H1 (cell line): ENCODE data around the gene RNF212. TPM values are rescaled to one million over a fixed set of nuclear protein-coding genes. Genes with fewer than 3 reads are reported as not detected.

Source experiments
- CTCF ChIA-PET: fragments of 300-600 bp; sonication (Branson Sonifier 250); formaldehyde crosslinking; loops from one replicate; lab custom pipeline; 2021; ENCODE audit not compliant: partially characterized antibody; lab: Charles Lee
- POLR2A ChIA-PET: fragments of 300-600 bp; sonication (Branson Sonifier 250); formaldehyde crosslinking; loops from one replicate; lab custom pipeline; 2021; ENCODE audit warnings: inconsistent platforms; ENCODE audit not compliant: partially characterized antibody; lab: Charles Lee
- DNase-seq, 2 experiments: peaks; one replicate each; pipeline versions ENCODE4 v3.0.0 to v3.0.0-alpha.2; 2010 to 2022; ENCODE audit warnings: low spot score in 2 of 2, low read depth in 1 of 2, mixed read lengths in 1 of 2
- FAIRE-seq: peaks from 2 replicates; lab custom pipeline; 2011; peaks lifted over from hg19 to GRCh38; lab: Jason Lieb, UNC
- H2AFZ ChIP-seq: 2 replicates; pipeline ENCODE4 v1.8.1; 2012; ENCODE audit warnings: low read length, inconsistent platforms
- H2AK5ac ChIP-seq: 2 replicates; pipeline ENCODE4 v1.6.1; 2013; ENCODE audit warnings: low read depth, low read length
- H2BK120ac ChIP-seq: replicated peaks from 2 replicates; pipeline ENCODE3; 2013; ENCODE audit warnings: low read depth, low read length, inconsistent platforms
- H2BK12ac ChIP-seq: 2 replicates; pipeline ENCODE4 v1.6.1; 2013; ENCODE audit warnings: low read depth, low read length
- H2BK15ac ChIP-seq: 2 replicates; pipeline ENCODE4 v1.6.1; 2013; ENCODE audit warnings: low read length
- H2BK20ac ChIP-seq: 2 replicates; pipeline ENCODE4 v1.6.1; 2013; ENCODE audit warnings: low read length
- H2BK5ac ChIP-seq: 2 replicates; pipeline ENCODE4 v1.6.1; 2013; ENCODE audit warnings: low read depth, low read length
- H3K14ac ChIP-seq: 2 replicates; pipeline ENCODE4 v1.6.1; 2013; ENCODE audit warnings: inconsistent platforms; ENCODE audit not compliant: insufficient read length
- H3K18ac ChIP-seq: 2 replicates; pipeline ENCODE4 v1.6.1; 2013; ENCODE audit warnings: low read length; ENCODE audit errors: extremely low read depth
- H3K23ac ChIP-seq: 2 replicates; pipeline ENCODE4 v1.6.1; 2013; ENCODE audit warnings: inconsistent platforms; ENCODE audit not compliant: insufficient read length
- H3K23me2 ChIP-seq: 2 replicates; pipeline ENCODE4 v1.6.1; 2013; ENCODE audit warnings: low read depth, low read length
- H3K27ac ChIP-seq: 2 replicates; pipeline ENCODE4 v1.6.1; 2011; ENCODE audit warnings: low read depth, low read length, inconsistent platforms
- H3K27me3 ChIP-seq, 4 experiments: replicated peaks in 1 of 4; 1 replicate in 1 of 4; 2 replicates in 3 of 4; pipeline versions ENCODE4 v1.6.1 to v1.8.1; 2011 to 2013; ENCODE audit warnings: low read length in 3 of 4, mild to moderate bottlenecking in 3 of 4, inconsistent platforms in 2 of 4, mixed read lengths in 2 of 4, moderate library complexity in 1 of 4; ENCODE audit not compliant: control insufficient read depth in 3 of 4, insufficient read depth in 3 of 4; ENCODE audit errors: extremely low read depth in 1 of 4
- H3K36me3 ChIP-seq, 4 experiments: 2 replicates each; pipeline versions ENCODE4 v1.6.1 to v1.8.1; 2011 to 2013; ENCODE audit warnings: mild to moderate bottlenecking in 4 of 4, low read length in 3 of 4, moderate library complexity in 2 of 4, control low read depth in 1 of 4, inconsistent platforms in 1 of 4; ENCODE audit not compliant: insufficient read depth in 4 of 4, control insufficient read depth in 2 of 4
- H3K4ac ChIP-seq: replicated peaks from 2 replicates; pipeline ENCODE3; 2013; ENCODE audit warnings: low read length, low read depth, mixed read lengths, inconsistent platforms; ENCODE audit not compliant: insufficient read length
- H3K4me1 ChIP-seq, 4 experiments: replicated peaks in 1 of 4; 1 replicate in 1 of 4; 2 replicates in 3 of 4; pipeline versions ENCODE4 v1.6.1 to v1.8.1; 2011 to 2013; ENCODE audit warnings: low read length in 3 of 4, inconsistent platforms in 2 of 4, mixed read lengths in 1 of 4; ENCODE audit not compliant: insufficient read depth in 4 of 4, control insufficient read depth in 3 of 4
- H3K4me2 ChIP-seq, 2 experiments: 2 replicates each; pipeline versions ENCODE4 v1.6.1 to v1.8.1; 2011 to 2013; ENCODE audit warnings: low read depth in 2 of 2, low read length in 2 of 2, control low read depth in 1 of 2, inconsistent platforms in 1 of 2, mild to moderate bottlenecking in 1 of 2; ENCODE audit not compliant: insufficient read depth in 1 of 2
- H3K4me3 ChIP-seq, 4 experiments: fragments of 200-600, 300-600 bp in 1 of 4; sonication (generic), shearing (Covaris generic), sonication (Bioruptor Twin) in 1 of 4; 2 replicates each; pipeline versions ENCODE4 v1.5.1 to v1.8.1; 2011 to 2016; ENCODE audit warnings: low read length in 4 of 4, low read depth in 3 of 4, control low read depth in 2 of 4, inconsistent platforms in 2 of 4, mild to moderate bottlenecking in 2 of 4, mixed read lengths in 1 of 4, moderate library complexity in 1 of 4; ENCODE audit not compliant: insufficient read depth in 2 of 4; ENCODE audit errors: extremely low read depth in 1 of 4
- H3K56ac ChIP-seq: replicated peaks from 2 replicates; pipeline ENCODE3; 2013; ENCODE audit warnings: low read depth, mild to moderate bottlenecking, mixed read lengths, low read length, inconsistent platforms; ENCODE audit not compliant: insufficient read length
- H3K79me1 ChIP-seq: 2 replicates; pipeline ENCODE4 v1.6.1; 2013; ENCODE audit warnings: low read depth, low read length, control low read depth
- H3K79me2 ChIP-seq, 2 experiments: 2 replicates each; pipeline versions ENCODE4 v1.6.1 to v1.8.1; 2012 to 2013; ENCODE audit warnings: low read length in 2 of 2, mild to moderate bottlenecking in 2 of 2, inconsistent platforms in 1 of 2; ENCODE audit not compliant: insufficient read depth in 2 of 2, control insufficient read depth in 1 of 2
- H3K9ac ChIP-seq, 4 experiments: replicated peaks in 1 of 4; 1 replicate in 1 of 4; 2 replicates in 3 of 4; pipeline versions ENCODE4 v1.6.1 to v1.8.1; 2011 to 2013; ENCODE audit warnings: low read depth in 3 of 4, low read length in 3 of 4, control low read depth in 2 of 4, mild to moderate bottlenecking in 2 of 4, moderate library complexity in 2 of 4, inconsistent platforms in 1 of 4; ENCODE audit errors: extremely low read depth in 1 of 4
- H3K9me3 ChIP-seq, 2 experiments: 2 replicates each; pipeline versions ENCODE4 v1.6.1 to v1.8.1; 2012 to 2013; ENCODE audit warnings: mild to moderate bottlenecking in 2 of 2, moderate library complexity in 2 of 2, control low read depth in 1 of 2, inconsistent platforms in 1 of 2, low read depth in 1 of 2, low read length in 1 of 2, mixed read lengths in 1 of 2; ENCODE audit not compliant: insufficient read depth in 2 of 2
- H4K20me1 ChIP-seq, 2 experiments: replicated peaks in 1 of 2; 2 replicates each; pipeline versions ENCODE3 to v1.8.1; 2011 to 2013; ENCODE audit warnings: inconsistent platforms in 2 of 2, low read length in 2 of 2, mild to moderate bottlenecking in 1 of 2; ENCODE audit not compliant: insufficient read depth in 2 of 2, control insufficient read depth in 1 of 2
- H4K5ac ChIP-seq: 2 replicates; pipeline ENCODE4 v1.6.1; 2013; ENCODE audit warnings: low read length, low read depth, mixed read lengths, inconsistent platforms; ENCODE audit not compliant: insufficient read length
- H4K8ac ChIP-seq: 2 replicates; pipeline ENCODE4 v1.8.0; 2013; ENCODE audit warnings: mild to moderate bottlenecking, moderate library complexity, low read length, inconsistent platforms; ENCODE audit not compliant: insufficient read depth; ENCODE audit errors: extremely low read depth
- H4K91ac ChIP-seq: replicated peaks from 2 replicates; pipeline ENCODE3; 2013; ENCODE audit warnings: low read length, mixed read lengths, inconsistent platforms; ENCODE audit not compliant: insufficient read length
- E2F6 ChIP-seq: IDR thresholded peaks from 2 replicates; pipeline ENCODE4 v1.6.1; 2012; ENCODE audit warnings: inconsistent platforms
- EP300 ChIP-seq, 2 experiments: IDR thresholded peaks; 1 replicate in 1 of 2; 2 replicates in 1 of 2; pipeline ENCODE4 v1.6.1; 2011 to 2012; ENCODE audit warnings: low read depth in 2 of 2, low read length in 2 of 2, mild to moderate bottlenecking in 2 of 2, borderline replicate concordance in 1 of 2, inconsistent platforms in 1 of 2, moderate library complexity in 1 of 2
- GABPA ChIP-seq: IDR thresholded peaks from 2 replicates; pipeline ENCODE4 v1.6.1; 2011; ENCODE audit warnings: mild to moderate bottlenecking, low read length, moderate library complexity, borderline replicate concordance; ENCODE audit not compliant: insufficient read depth
- JUN ChIP-seq: IDR thresholded peaks from 2 replicates; pipeline ENCODE4 v1.6.1; 2011; ENCODE audit warnings: low read depth, mild to moderate bottlenecking, improper control_type of control experiment, low read length
- JUND ChIP-seq: IDR thresholded peaks from 2 replicates; pipeline ENCODE4 v1.6.1; 2011; ENCODE audit warnings: mild to moderate bottlenecking, improper control_type of control experiment, low read length
- MAFK ChIP-seq: IDR thresholded peaks from 2 replicates; pipeline ENCODE4 v1.6.1; 2012; ENCODE audit warnings: low read depth, mild to moderate bottlenecking, improper control_type of control experiment, low read length
- MAX ChIP-seq: IDR thresholded peaks from 2 replicates; pipeline ENCODE4 v1.6.1; 2012; ENCODE audit warnings: inconsistent platforms
- WGBS, 2 experiments: shearing (Covaris generic) in 1 of 2; methylation state at CpG; one replicate each; pipeline versions ENCODE4 v1.1.6 to v1.1.7; 2013 to 2015; ENCODE audit warnings: low lambda C conversion rate in 2 of 2, mixed read lengths in 2 of 2, inconsistent platforms in 1 of 2, low coverage in 1 of 2, missing lambda C conversion rate in 1 of 2; ENCODE audit not compliant: insufficient replicate concordance in 2 of 2, insufficient coverage in 1 of 2, insufficient read length in 1 of 2; ENCODE audit errors: extremely low coverage in 1 of 2, missing lambda C conversion rate in 1 of 2; 5-methylcytosine and 5-hydroxymethylcytosine counted together
- polyA plus RNA-seq, 7 experiments: library from polyadenylated mRNA; depleted of rRNA in 3 of 7; stranded (reverse) in 5 of 7; unstranded in 2 of 7; fragments of >200 nt in 5 of 7; fragments of 200-250 nt in 2 of 7; gene quantifications; 1 replicate in 5 of 7; 2 replicates in 1 of 7; 4 replicates in 1 of 7; pipeline versions ENCODE4 v1.2.1 to v1.2.3, GENCODE V29; 2011 to 2013; ENCODE audit warnings: missing spikeins in 2 of 7, mixed read lengths in 2 of 7
- total RNA-seq: library from RNA; stranded (reverse); fragmentation: NEBNext Ultra II Directional; extraction: Animal tissue kit (Norgen Biotek cat#: 25700); gene quantifications from 2 replicates; pipeline ENCODE4 v1.2.1, GENCODE V29; 2021
- TF ChIP-seq, protein P1 (sequence below): IDR thresholded peaks from 2 replicates; pipeline ENCODE4 v1.6.1; 2011; ENCODE audit warnings: low read depth, mild to moderate bottlenecking, low read length; ENCODE audit not compliant: insufficient read depth

The RNF212 gene
- total and polyA plus RNA-seq, 2 of the 8 experiments (the other 6 are each of a cell fraction or from before 2014, with no cell fraction given): 3.4 to 5.4 TPM

DNA sequence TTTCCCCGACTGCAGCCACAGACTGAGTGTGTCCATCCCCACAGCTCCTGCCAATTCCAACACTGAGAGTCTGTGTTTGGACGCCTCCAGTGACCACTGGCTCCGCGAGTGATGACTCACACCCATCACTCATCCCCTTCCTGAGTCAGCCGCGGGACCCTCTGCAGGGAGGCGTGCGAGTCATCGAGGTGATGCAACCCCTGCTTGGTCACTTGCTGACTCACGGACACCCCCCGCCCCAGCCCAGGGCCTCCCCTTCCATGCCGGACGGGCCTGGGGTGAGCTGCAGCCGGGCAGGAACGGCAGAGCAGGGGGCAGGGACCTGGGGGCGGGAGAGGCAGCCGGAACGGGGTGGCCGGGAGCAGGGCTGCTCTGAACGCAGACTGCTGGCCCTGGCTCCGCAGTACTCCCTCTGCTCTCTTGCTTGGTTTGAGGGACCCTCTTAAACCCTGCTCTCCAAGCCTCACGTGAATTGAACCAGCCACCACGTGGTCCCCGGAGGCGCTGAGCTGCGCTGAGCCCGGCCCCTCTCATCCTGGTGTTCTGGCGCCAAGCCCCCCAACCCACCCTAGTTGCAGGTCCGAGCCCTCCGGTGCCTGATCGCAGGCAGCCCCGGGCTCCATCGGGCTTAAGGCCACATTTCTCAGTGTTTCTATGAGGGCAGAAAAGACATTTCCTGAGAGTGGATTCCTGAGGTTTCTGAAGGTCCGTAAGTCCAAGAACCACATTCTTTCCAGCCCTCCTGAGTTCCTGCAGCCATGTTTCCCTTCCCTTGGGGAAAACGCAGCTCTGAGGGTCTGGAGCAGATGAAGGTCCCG, 69.5 kb downstream of the RNF212 start:
- Histone ChIP-seq H3K14ac (no peak overlapping the region), H2BK15ac (peak overlapping the region; percentile 99), H3K4me3 (no peak overlapping the region), H3K23ac (no peak overlapping the region), H2BK20ac (peak overlapping the region; percentile 99), H2BK120ac (peak overlapping the region; percentile 87), H4K91ac (peak overlapping the region; percentile 99), H3K23me2 (peaks cover 14% of the 10 kb centered on the region), H4K8ac (peak overlapping the region; percentile 91; the same call in 1 of the 2 replicates), H2BK12ac (peak overlapping the region; percentile 98), H3K4ac (peak overlapping the region; percentile 100), H3K56ac (peak overlapping the region; percentile 46), H3K4me2 (peak overlapping the region in 1 of 2 experiments; percentile 26; a peak in 1 of 4 replicates), H3K18ac (peak overlapping the region; percentile 87), H3K9ac (no peak overlapping the region; a peak in 1 of 7 replicates), H3K79me2 (no peaks in the 10 kb centered on the region), H2AFZ (peak overlapping the region; percentile 42; the same call in 1 of the 2 replicates), H4K20me1 (peaks cover 0 to 2% of the 10 kb centered on the region in 2 experiments), H3K27me3 (peaks cover 0 to 6% (median 0%) of the 10 kb centered on the region in 4 experiments; a peak in 3 of 7 replicates), H3K79me1 (no peaks in the 10 kb centered on the region), H3K4me1 (peaks cover 0 to 26% (median 15%) of the 10 kb centered on the region in 4 experiments; a peak in 6 of 7 replicates), H4K5ac (peak overlapping the region; percentile 48), H2BK5ac (peak overlapping the region; percentile 92), H3K36me3 (no peaks in the 10 kb centered on the region), H3K27ac (no peak overlapping the region; the same call in 1 of the 2 replicates), H2AK5ac (peak overlapping the region; percentile 100), H3K9me3 (no peaks in the 10 kb centered on the region)
- ChIA-PET POLR2A (interaction anchor here (1.2 to 1.3 kb wide), 2 partner anchors 9 to 11 kb away, joined by 3 to 5 read pairs; no protein-coding TSS in a partner anchor), CTCF (interaction anchor here (0.7 to 1.2 kb wide), 4 partner anchors 10 to 33 kb away, joined by 3 to 4 read pairs (median 3); no protein-coding TSS in a partner anchor)
- DNase-seq: peak; percentile 63 to 73
- FAIRE-seq: no peak
- WGBS, 2 experiments: 68% methylated on average over 28 of the region's 36 CpGs; no CpG with 5 or more reads in 1 of the 2 experiments
- TF ChIP-seq MAX: peak; percentile 85
- TF ChIP-seq E2F6: peak; percentile 60; the same call in 1 of the 2 replicates
- TF ChIP-seq MAFK: peak; percentile 75; the same call in 1 of the 2 replicates
- peak; percentile 90; the same call in 1 of the 2 replicates for TF ChIP-seq JUN
- TF ChIP-seq JUND: peak; percentile 96
- TF ChIP-seq GABPA: no peak
- TF ChIP-seq, protein P1, sequence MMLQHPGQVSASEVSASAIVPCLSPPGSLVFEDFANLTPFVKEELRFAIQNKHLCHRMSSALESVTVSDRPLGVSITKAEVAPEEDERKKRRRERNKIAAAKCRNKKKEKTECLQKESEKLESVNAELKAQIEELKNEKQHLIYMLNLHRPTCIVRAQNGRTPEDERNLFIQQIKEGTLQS: peak; percentile 88
- TF ChIP-seq EP300 (IDR thresholded peaks at IDR 0.05; ENCODE audit: borderline replicate concordance in 1 of 2, low read depth in 2 of 2, low read length in 2 of 2): no peak
